Measurements from ENCODE around the gene SETX.
"Not testable (repeated sequence)": the region's sequence is repeated elsewhere in the genome, so short reads cannot be mapped to it uniquely, and the experiment has no call there.

Gene SETX, protein sequence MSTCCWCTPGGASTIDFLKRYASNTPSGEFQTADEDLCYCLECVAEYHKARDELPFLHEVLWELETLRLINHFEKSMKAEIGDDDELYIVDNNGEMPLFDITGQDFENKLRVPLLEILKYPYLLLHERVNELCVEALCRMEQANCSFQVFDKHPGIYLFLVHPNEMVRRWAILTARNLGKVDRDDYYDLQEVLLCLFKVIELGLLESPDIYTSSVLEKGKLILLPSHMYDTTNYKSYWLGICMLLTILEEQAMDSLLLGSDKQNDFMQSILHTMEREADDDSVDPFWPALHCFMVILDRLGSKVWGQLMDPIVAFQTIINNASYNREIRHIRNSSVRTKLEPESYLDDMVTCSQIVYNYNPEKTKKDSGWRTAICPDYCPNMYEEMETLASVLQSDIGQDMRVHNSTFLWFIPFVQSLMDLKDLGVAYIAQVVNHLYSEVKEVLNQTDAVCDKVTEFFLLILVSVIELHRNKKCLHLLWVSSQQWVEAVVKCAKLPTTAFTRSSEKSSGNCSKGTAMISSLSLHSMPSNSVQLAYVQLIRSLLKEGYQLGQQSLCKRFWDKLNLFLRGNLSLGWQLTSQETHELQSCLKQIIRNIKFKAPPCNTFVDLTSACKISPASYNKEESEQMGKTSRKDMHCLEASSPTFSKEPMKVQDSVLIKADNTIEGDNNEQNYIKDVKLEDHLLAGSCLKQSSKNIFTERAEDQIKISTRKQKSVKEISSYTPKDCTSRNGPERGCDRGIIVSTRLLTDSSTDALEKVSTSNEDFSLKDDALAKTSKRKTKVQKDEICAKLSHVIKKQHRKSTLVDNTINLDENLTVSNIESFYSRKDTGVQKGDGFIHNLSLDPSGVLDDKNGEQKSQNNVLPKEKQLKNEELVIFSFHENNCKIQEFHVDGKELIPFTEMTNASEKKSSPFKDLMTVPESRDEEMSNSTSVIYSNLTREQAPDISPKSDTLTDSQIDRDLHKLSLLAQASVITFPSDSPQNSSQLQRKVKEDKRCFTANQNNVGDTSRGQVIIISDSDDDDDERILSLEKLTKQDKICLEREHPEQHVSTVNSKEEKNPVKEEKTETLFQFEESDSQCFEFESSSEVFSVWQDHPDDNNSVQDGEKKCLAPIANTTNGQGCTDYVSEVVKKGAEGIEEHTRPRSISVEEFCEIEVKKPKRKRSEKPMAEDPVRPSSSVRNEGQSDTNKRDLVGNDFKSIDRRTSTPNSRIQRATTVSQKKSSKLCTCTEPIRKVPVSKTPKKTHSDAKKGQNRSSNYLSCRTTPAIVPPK (N-terminal part only)

DNA sequence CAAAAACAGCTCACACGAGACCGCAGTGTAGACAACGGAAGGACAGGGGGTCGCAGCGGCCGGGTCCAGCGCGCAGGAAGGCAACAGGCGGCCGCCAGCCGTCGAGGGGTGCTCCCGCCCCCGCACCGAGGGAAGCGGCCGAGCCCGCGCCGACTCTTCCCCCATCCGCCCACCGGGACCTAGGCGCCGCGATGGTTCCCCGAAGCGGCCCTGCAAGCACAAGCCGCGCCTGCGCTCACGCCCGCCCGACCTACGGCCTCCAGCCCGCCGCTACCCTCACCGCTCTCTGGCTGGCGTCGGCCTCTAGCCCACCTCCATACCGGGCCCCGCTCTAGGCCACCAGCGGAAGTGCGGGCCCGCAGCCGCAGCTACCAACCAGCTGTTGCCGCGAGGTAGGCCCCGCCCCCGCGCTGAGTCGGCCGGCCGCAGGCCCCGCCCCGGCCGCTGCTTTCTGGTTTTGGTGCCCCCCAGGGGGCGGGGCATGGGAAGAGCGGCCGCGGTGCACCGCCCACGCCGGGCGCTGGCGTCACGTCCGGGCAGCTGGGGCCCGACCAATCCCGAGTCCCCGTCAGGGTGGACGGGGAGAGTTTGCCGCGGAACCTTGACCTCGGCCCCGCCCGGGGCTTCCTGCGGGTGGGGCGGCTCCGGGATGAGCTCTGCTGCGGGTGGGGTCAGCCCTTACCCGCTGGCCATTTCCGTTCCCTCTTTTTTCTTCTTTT lies at the start of gene SETX:
Gene SETX, minus strand, starts transcription at position 350 of the 719 bp plus-strand sequence. CDS start 5,558 bp downstream, outside the sequence.
- peak; percentile 99 for DNase-seq (ENCODE audit: low spot score)

DNA sequence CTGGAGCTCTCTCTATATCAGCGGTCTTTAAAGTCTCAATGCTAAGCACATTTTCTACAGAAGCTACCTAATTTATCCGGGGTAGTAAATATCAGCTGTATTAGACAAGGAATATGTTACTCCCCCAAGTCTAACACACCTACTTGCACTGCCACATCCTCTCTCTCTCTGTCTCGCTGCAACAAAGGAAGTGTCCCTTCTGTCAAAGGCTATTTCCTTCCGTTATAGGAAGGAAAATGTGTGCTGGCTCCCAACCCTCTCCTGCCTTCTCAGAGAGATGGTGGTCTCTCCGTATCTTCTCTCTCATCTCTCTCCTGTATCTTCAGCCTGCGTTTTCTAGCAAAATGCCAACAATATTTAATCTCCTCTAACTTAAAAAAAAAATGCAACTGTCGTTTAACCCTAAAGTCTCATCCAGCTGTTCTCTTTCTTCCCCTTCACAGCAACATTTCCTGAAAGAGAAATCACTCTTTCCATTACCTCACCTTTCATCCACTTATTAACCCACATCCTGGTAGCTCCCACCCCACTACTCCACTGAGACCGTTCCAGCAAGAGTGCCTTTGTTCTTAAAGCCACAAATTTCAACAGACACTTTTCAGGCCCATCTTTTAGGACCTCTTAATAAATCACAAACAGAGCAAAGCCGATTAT lies 49.6 kb upstream of the SETX start:
- no peak for DNase-seq (ENCODE audit: low spot score)

GRCh38 chr9:132401824-132402223 lies 47.0 kb upstream of the SETX start:
- no peak for DNase-seq (ENCODE audit: low spot score)

GRCh38 chr9:132395560-132395959 lies 40.8 kb upstream of the SETX start:
- DNase-seq (ENCODE audit: low spot score): no peak

- no peak for DNase-seq (ENCODE audit: low spot score)
Measured at GRCh38 chr9:132391449-132391848, 36.7 kb upstream of the SETX start.

DNA sequence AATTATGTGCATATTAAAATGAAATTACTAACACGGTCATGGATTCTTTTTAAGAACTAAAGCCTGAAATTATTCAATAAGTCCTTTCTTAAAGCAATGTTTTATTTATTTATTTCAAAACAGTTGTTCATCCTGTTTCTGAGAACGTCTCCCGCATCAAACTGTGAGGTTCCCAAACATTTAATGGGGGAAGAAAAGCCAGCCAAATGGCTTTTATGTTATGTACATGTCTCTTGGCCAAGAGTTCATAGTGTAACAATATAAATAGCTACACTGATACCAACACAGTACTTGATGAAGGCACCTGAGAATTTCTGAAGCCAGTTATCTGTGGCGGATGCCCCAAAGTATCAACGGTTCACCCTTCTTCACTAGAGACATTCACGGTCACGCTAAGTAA lies 36.2 kb upstream of the SETX start:
- no peak for DNase-seq (ENCODE audit: low spot score)

- DNase-seq (ENCODE audit: low spot score): no peak
Measured at GRCh38 chr9:132387133-132387532, 32.3 kb upstream of the SETX start.

GRCh38 chr9:132384376-132384775 lies 29.6 kb upstream of the SETX start:
- DNase-seq (ENCODE audit: low spot score): no peak

DNA sequence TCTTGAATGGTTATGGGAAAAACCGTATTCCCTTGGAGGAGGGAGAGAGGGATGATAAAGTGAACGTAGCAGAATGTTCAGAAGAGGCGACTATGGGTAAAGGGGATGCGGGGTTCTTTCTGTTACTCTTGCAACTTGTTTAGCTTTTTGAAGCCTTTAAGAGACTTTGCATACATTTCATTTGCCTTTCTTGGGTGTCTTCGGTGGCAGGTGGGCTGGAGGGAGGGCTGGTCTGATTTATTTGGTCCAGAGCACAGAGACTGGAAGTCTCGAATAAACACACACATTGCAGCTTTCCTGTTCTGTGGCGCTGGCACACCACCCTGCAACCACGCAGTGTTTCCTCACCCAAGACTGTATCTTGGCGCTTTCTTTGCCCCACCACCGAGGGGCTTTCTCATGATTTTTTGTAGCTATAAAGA lies 28.7 kb upstream of the SETX start:
- DNase-seq (ENCODE audit: low spot score): no peak

DNA sequence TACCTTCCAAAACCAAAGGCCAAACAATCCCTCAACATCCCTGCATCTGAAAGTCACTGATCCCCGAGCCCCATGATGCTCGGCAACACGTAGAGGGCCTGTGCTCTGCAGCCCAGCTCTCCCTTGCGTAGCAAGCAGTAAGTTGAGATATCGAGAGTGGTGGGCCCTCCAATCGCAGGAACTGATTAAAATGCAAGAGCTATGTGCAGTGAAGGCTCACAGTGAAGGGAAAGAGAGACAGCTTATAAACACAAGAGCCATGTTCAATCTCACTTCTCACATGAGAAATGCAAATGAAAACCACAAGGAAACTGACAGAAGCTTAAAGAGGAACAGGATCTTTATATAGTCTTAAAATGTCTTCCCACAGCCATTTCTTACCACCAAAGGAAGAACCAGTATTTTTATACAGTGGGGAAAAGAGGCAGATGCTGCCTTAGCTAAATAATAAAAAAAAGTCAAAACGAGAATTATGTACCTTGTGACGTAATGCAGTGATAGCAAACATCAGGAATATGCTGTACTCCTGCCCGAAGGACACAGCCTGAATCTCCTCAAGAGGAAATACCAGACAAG lies 27.3 kb upstream of the SETX start:
- DNase-seq (ENCODE audit: low spot score): no peak

GRCh38 chr9:132378416-132378815 lies 23.6 kb upstream of the SETX start:
- not testable (repeated sequence) for DNase-seq (ENCODE audit: low spot score)

DNA sequence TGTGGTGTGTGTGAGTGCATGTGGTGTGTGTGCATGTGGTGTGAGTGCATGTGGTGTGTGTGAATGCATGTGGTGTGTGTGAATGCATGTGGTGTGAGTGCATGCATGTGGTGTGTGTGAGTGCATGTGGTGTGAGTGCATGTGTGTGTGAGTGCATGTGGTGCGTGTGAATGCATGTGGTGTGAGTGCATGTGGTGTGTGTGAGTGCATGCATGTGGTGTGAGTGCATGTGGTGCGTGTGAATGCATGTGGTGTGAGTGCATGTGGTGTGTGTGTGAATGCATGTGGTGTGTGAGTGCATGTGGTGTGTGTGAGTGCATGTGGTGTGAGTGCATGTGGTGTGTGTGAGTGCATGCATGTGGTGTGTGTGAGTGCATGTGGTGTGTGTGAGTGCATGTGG lies 23.0 kb upstream of the SETX start:
- DNase-seq (ENCODE audit: low spot score): not testable (repeated sequence)

GRCh38 chr9:132372177-132373095 lies 17.6 kb upstream of the SETX start:
- no peak for DNase-seq (ENCODE audit: low spot score)

DNA sequence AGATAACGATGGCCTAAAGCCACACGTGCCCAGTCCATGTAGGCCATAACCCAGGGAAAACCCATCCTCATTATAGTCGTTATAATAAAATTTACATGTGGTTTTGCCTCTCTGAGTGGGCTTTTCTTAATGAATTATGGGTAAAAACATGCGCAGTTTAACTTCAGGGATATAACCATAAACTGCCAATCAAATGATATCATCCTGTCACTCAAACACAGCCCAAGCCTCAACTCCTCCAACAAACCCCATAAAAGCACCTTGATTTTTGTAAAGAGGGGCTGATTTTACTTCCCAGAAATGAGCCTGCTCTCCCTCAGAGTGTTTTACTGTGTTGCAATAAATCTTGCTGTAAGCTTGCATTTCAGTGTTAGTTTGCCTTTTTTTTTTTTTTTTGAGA lies 15.8 kb upstream of the SETX start:
- no peak for DNase-seq (ENCODE audit: low spot score)

GRCh38 chr9:132369421-132369820 lies 14.6 kb upstream of the SETX start:
- DNase-seq (ENCODE audit: low spot score): no peak

- no peak for DNase-seq (ENCODE audit: low spot score)
Measured at GRCh38 chr9:132367613-132368313, 13.0 kb upstream of the SETX start.

GRCh38 chr9:132366481-132366880 lies 11.7 kb upstream of the SETX start:
- DNase-seq (ENCODE audit: low spot score): no peak

DNA sequence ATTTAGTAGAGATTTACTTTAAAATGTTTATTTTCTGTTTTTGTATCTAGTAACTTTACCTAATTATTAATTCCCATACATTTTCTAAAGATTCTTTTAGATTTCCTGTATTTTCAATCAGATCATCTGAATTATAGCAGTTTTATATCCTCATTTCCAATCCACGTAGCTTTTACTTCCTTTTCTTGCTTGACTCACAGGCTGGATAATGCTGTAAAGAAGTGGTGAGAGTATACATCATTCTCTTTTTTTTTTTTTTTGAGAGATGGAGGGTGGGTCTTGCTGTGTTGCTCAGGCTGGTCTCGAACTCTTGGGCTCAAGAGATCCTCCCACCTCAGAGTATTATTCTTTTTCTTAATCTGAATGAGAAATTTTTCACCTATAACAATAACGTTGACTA lies 11.2 kb upstream of the SETX start:
- DNase-seq (ENCODE audit: low spot score): no peak

GRCh38 chr9:132364068-132364467 lies 9.3 kb upstream of the SETX start:
- DNase-seq (ENCODE audit: low spot score): no peak
